WTC11 (cell line): Measurements from ENCODE around the gene NEDD8. TPM values are rescaled to one million over a fixed set of nuclear protein-coding genes. Genes with fewer than 3 reads are reported as not detected.
A peak's percentile ranks its signal among the peaks of the same experiment; 100 is the strongest.

ENCODE experiments used
- ATF1 ChIP-seq: sonication (generic); formaldehyde crosslinking; IDR thresholded peaks from 2 replicates; pipeline ENCODE4 v1.8.1; 2023; ENCODE audit warnings: mild to moderate bottlenecking, moderate library complexity, missing genetic modification reagents
- GABPB1 ChIP-seq: sonication (generic); formaldehyde crosslinking; IDR thresholded peaks from 2 replicates; pipeline ENCODE4 v1.8.1; 2023; ENCODE audit warnings: mild to moderate bottlenecking, missing genetic modification reagents
- GRHL2 ChIP-seq: fragments of 250-450 bp; sonication (Bioruptor Pico); IDR thresholded peaks from 2 replicates; pipeline ENCODE4 v1.8.0; 2022; ENCODE audit warnings: mild to moderate bottlenecking, moderate library complexity; ENCODE audit not compliant: insufficient replicate concordance, severe bottlenecking
- JAZF1 ChIP-seq: fragments of 250-450 bp; sonication (Bioruptor Pico); IDR thresholded peaks from 2 replicates; pipeline ENCODE4 v1.9.0; 2021; ENCODE audit warnings: moderate library complexity, mild to moderate bottlenecking, inconsistent platforms
- MYBL2 ChIP-seq: sonication (generic); formaldehyde crosslinking; IDR thresholded peaks from 2 replicates; pipeline ENCODE4 v1.8.1; 2023; ENCODE audit warnings: mild to moderate bottlenecking, moderate library complexity, missing genetic modification reagents
- NR2C2 ChIP-seq: sonication (generic); formaldehyde crosslinking; IDR thresholded peaks from 2 replicates; pipeline ENCODE4 v1.8.0; 2022; ENCODE audit warnings: mild to moderate bottlenecking, missing genetic modification reagents
- SMAD4 ChIP-seq: sonication (generic); formaldehyde crosslinking; IDR thresholded peaks from 2 replicates; pipeline ENCODE4 v1.8.0; 2022; ENCODE audit warnings: mild to moderate bottlenecking, missing genetic modification reagents
- TCF7 ChIP-seq: sonication (generic); formaldehyde crosslinking; IDR thresholded peaks from 2 replicates; pipeline ENCODE4 v1.8.0; 2022; ENCODE audit warnings: mild to moderate bottlenecking, low read depth, missing genetic modification reagents, moderate library complexity
- TEAD4 ChIP-seq: sonication (generic); formaldehyde crosslinking; IDR thresholded peaks from 2 replicates; pipeline ENCODE4 v1.8.0; 2022; ENCODE audit warnings: mild to moderate bottlenecking, missing genetic modification reagents
- ZNF138 ChIP-seq: sonication (generic); formaldehyde crosslinking; conservative IDR thresholded peaks from 2 replicates; pipeline ENCODE4 v1.8.1; 2022; ENCODE audit warnings: mild to moderate bottlenecking, moderate library complexity, missing genetic modification reagents
- ZNF317 ChIP-seq: sonication (generic); formaldehyde crosslinking; IDR thresholded peaks from 2 replicates; pipeline ENCODE4 v1.8.1; 2023; ENCODE audit warnings: low read depth, mild to moderate bottlenecking, moderate library complexity, missing genetic modification reagents, borderline replicate concordance
- ZNF396 ChIP-seq: fragments of 250-450 bp; sonication (Bioruptor Pico); IDR thresholded peaks from 2 replicates; pipeline ENCODE4 v1.8.0; 2021; ENCODE audit warnings: mild to moderate bottlenecking, moderate library complexity, borderline replicate concordance
- ZNF423 ChIP-seq: fragments of 250-450 bp; sonication (Bioruptor Pico); IDR thresholded peaks from 2 replicates; pipeline ENCODE4 v2.1.2; 2022; ENCODE audit warnings: mild to moderate bottlenecking, moderate library complexity
- total RNA-seq: library from RNA; stranded (reverse); gene quantifications from 3 replicates; pipeline ENCODE4 v1.2.3, GENCODE V29; 2021
- TF ChIP-seq, protein P1 (sequence below): sonication (generic); formaldehyde crosslinking; IDR thresholded peaks from 2 replicates; pipeline ENCODE4 v1.8.1; 2022; ENCODE audit warnings: missing genetic modification reagents, borderline replicate concordance
- TF ChIP-seq, protein P2 (sequence below): sonication (generic); formaldehyde crosslinking; conservative IDR thresholded peaks from 2 replicates; pipeline ENCODE4 v1.8.1; 2023; ENCODE audit warnings: mild to moderate bottlenecking, low read depth, missing genetic modification reagents, moderate library complexity
- TF ChIP-seq, protein P3 (sequence below): sonication (generic); formaldehyde crosslinking; IDR thresholded peaks from 2 replicates; pipeline ENCODE4 v1.8.1; 2022; ENCODE audit warnings: low read depth, mild to moderate bottlenecking, moderate library complexity, missing genetic modification reagents, borderline replicate concordance
- TF ChIP-seq, protein P4 (sequence below): sonication (generic); formaldehyde crosslinking; conservative IDR thresholded peaks from 2 replicates; pipeline ENCODE4 v1.8.1; 2022; ENCODE audit warnings: mild to moderate bottlenecking, missing genetic modification reagents
- TF ChIP-seq, protein P5 (sequence below): sonication (generic); formaldehyde crosslinking; IDR thresholded peaks from 2 replicates; pipeline ENCODE4 v1.8.0; 2023; ENCODE audit warnings: missing genetic modification reagents, mild to moderate bottlenecking, borderline replicate concordance
- TF ChIP-seq, protein P6 (sequence below): sonication (generic); formaldehyde crosslinking; IDR thresholded peaks from 2 replicates; pipeline ENCODE4 v1.8.1; 2023; ENCODE audit warnings: mild to moderate bottlenecking, missing genetic modification reagents
- TF ChIP-seq, protein P7 (sequence below): fragments of 250-450 bp; sonication (Bioruptor Pico); IDR thresholded peaks from 2 replicates; pipeline ENCODE4 v1.9.0; 2021; ENCODE audit warnings: moderate library complexity, mild to moderate bottlenecking, inconsistent platforms, borderline replicate concordance
- TF ChIP-seq, protein P8 (sequence below): sonication (generic); formaldehyde crosslinking; IDR thresholded peaks from 2 replicates; pipeline ENCODE4 v1.8.0; 2023; ENCODE audit warnings: missing genetic modification reagents
- TF ChIP-seq, protein P9 (sequence below): sonication (generic); formaldehyde crosslinking; IDR thresholded peaks from 2 replicates; pipeline ENCODE4 v1.8.1; 2022; ENCODE audit warnings: mild to moderate bottlenecking, missing genetic modification reagents, moderate library complexity, borderline replicate concordance

NEDD8 gene
- total RNA-seq, 1 experiment from 2014 or later: 233 TPM

DNA sequence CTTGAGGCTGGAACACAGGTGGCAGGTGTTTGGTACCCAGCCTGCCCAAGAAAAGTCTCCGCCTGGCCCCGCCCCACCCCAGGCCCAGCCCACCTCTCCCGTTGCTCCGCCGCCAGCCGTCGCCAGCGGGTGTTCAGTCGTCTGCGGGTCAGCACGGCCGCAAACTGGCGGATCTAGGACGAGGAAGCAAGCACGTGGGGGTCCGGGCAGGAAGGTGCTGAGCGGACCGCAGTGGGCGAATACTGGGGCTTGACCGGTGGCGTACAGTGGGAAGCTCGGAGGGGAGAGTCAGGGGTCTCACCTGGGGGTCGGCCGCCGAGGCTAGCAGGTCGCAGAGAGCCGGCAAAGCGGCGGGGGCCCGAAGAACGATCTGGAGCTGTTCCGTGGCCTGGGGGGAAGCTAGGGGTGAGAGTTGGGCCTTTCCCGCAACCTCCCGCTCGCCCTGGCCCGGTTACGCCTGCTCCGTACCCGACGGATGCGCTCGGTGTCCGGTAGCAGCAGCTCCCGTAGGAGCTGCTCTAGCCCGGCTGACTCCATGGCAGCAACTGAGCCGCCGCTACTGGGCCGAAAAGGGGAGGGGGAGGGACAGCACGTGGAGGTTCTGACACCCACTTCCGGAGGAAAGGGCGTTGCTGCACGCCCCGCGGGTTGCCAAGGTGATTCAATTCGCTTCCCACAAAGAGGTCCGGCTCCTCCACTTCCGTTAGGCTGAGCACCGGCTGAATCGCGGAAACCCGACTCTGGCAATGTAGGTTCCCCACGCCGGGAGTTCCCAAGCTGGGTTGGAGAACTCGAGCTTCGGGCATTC is 43.7 kb downstream of the NEDD8 start, which contains the start of gene IPO4 (continued):
- TF ChIP-seq, protein P1, sequence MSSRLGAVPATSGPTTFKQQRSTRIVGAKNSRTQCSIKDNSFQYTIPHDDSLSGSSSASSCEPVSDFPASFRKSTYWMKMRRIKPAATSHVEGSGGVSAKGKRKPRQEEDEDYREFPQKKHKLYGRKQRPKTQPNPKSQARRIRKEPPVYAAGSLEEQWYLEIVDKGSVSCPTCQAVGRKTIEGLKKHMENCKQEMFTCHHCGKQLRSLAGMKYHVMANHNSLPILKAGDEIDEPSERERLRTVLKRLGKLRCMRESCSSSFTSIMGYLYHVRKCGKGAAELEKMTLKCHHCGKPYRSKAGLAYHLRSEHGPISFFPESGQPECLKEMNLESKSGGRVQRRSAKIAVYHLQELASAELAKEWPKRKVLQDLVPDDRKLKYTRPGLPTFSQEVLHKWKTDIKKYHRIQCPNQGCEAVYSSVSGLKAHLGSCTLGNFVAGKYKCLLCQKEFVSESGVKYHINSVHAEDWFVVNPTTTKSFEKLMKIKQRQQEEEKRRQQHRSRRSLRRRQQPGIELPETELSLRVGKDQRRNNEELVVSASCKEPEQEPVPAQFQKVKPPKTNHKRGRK (CRISPR knock-in tag): no peak
- TF ChIP-seq TCF7 (CRISPR knock-in tag) (no peak), SMAD4 (CRISPR knock-in tag) (no peak), TEAD4 (CRISPR knock-in tag) (no peak), ZNF396 (CRISPR knock-in tag) (no peak), ATF1 (0 out of 2 replicates have a peak, but pooled peaks have one; percentile 39), NR2C2 (CRISPR knock-in tag) (no peak), JAZF1 (CRISPR knock-in tag) (no peak), ZNF317 (CRISPR knock-in tag) (no peak), ZNF423 (CRISPR knock-in tag) (no peak), MYBL2 (CRISPR knock-in tag) (peak; percentile 82), GABPB1 (CRISPR knock-in tag) (peak; percentile 97), ZNF138 (peak; percentile 72; the same call in 1 of the 2 replicates), GRHL2 (CRISPR knock-in tag) (no peak)
- TF ChIP-seq, protein P2, sequence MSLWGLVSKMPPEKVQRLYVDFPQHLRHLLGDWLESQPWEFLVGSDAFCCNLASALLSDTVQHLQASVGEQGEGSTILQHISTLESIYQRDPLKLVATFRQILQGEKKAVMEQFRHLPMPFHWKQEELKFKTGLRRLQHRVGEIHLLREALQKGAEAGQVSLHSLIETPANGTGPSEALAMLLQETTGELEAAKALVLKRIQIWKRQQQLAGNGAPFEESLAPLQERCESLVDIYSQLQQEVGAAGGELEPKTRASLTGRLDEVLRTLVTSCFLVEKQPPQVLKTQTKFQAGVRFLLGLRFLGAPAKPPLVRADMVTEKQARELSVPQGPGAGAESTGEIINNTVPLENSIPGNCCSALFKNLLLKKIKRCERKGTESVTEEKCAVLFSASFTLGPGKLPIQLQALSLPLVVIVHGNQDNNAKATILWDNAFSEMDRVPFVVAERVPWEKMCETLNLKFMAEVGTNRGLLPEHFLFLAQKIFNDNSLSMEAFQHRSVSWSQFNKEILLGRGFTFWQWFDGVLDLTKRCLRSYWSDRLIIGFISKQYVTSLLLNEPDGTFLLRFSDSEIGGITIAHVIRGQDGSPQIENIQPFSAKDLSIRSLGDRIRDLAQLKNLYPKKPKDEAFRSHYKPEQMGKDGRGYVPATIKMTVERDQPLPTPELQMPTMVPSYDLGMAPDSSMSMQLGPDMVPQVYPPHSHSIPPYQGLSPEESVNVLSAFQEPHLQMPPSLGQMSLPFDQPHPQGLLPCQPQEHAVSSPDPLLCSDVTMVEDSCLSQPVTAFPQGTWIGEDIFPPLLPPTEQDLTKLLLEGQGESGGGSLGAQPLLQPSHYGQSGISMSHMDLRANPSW (CRISPR knock-in tag): 0 out of 2 replicates have a peak, but pooled peaks have one; percentile 75
- TF ChIP-seq, protein P3, sequence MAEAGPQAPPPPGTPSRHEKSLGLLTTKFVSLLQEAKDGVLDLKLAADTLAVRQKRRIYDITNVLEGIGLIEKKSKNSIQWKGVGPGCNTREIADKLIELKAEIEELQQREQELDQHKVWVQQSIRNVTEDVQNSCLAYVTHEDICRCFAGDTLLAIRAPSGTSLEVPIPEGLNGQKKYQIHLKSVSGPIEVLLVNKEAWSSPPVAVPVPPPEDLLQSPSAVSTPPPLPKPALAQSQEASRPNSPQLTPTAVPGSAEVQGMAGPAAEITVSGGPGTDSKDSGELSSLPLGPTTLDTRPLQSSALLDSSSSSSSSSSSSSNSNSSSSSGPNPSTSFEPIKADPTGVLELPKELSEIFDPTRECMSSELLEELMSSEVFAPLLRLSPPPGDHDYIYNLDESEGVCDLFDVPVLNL (CRISPR knock-in tag): no peak
- TF ChIP-seq, protein P4, sequence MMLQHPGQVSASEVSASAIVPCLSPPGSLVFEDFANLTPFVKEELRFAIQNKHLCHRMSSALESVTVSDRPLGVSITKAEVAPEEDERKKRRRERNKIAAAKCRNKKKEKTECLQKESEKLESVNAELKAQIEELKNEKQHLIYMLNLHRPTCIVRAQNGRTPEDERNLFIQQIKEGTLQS: no peak
- TF ChIP-seq, protein P5, sequence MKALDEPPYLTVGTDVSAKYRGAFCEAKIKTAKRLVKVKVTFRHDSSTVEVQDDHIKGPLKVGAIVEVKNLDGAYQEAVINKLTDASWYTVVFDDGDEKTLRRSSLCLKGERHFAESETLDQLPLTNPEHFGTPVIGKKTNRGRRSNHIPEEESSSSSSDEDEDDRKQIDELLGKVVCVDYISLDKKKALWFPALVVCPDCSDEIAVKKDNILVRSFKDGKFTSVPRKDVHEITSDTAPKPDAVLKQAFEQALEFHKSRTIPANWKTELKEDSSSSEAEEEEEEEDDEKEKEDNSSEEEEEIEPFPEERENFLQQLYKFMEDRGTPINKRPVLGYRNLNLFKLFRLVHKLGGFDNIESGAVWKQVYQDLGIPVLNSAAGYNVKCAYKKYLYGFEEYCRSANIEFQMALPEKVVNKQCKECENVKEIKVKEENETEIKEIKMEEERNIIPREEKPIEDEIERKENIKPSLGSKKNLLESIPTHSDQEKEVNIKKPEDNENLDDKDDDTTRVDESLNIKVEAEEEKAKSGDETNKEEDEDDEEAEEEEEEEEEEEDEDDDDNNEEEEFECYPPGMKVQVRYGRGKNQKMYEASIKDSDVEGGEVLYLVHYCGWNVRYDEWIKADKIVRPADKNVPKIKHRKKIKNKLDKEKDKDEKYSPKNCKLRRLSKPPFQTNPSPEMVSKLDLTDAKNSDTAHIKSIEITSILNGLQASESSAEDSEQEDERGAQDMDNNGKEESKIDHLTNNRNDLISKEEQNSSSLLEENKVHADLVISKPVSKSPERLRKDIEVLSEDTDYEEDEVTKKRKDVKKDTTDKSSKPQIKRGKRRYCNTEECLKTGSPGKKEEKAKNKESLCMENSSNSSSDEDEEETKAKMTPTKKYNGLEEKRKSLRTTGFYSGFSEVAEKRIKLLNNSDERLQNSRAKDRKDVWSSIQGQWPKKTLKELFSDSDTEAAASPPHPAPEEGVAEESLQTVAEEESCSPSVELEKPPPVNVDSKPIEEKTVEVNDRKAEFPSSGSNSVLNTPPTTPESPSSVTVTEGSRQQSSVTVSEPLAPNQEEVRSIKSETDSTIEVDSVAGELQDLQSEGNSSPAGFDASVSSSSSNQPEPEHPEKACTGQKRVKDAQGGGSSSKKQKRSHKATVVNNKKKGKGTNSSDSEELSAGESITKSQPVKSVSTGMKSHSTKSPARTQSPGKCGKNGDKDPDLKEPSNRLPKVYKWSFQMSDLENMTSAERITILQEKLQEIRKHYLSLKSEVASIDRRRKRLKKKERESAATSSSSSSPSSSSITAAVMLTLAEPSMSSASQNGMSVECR (CRISPR knock-in tag): peak; percentile 71; the same call in 1 of the 2 replicates
- TF ChIP-seq, protein P6, sequence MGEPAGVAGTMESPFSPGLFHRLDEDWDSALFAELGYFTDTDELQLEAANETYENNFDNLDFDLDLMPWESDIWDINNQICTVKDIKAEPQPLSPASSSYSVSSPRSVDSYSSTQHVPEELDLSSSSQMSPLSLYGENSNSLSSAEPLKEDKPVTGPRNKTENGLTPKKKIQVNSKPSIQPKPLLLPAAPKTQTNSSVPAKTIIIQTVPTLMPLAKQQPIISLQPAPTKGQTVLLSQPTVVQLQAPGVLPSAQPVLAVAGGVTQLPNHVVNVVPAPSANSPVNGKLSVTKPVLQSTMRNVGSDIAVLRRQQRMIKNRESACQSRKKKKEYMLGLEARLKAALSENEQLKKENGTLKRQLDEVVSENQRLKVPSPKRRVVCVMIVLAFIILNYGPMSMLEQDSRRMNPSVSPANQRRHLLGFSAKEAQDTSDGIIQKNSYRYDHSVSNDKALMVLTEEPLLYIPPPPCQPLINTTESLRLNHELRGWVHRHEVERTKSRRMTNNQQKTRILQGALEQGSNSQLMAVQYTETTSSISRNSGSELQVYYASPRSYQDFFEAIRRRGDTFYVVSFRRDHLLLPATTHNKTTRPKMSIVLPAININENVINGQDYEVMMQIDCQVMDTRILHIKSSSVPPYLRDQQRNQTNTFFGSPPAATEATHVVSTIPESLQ: no peak
- TF ChIP-seq, protein P7, sequence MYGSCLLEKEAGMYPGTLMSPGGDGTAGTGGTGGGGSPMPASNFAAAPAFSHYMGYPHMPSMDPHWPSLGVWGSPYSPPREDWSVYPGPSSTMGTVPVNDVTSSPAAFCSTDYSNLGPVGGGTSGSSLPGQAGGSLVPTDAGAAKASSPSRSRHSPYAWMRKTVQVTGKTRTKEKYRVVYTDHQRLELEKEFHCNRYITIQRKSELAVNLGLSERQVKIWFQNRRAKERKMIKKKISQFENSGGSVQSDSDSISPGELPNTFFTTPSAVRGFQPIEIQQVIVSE (CRISPR knock-in tag): no peak
- TF ChIP-seq, protein P8, sequence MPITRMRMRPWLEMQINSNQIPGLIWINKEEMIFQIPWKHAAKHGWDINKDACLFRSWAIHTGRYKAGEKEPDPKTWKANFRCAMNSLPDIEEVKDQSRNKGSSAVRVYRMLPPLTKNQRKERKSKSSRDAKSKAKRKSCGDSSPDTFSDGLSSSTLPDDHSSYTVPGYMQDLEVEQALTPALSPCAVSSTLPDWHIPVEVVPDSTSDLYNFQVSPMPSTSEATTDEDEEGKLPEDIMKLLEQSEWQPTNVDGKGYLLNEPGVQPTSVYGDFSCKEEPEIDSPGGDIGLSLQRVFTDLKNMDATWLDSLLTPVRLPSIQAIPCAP (CRISPR knock-in tag): no peak; the same call in 1 of the 2 replicates
- TF ChIP-seq, protein P9, sequence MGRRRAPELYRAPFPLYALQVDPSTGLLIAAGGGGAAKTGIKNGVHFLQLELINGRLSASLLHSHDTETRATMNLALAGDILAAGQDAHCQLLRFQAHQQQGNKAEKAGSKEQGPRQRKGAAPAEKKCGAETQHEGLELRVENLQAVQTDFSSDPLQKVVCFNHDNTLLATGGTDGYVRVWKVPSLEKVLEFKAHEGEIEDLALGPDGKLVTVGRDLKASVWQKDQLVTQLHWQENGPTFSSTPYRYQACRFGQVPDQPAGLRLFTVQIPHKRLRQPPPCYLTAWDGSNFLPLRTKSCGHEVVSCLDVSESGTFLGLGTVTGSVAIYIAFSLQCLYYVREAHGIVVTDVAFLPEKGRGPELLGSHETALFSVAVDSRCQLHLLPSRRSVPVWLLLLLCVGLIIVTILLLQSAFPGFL (CRISPR knock-in tag): peak; percentile 88; the same call in 1 of the 2 replicates
